HEK293 (cell line): ENCODE data around the gene LARP6.

Source experiments
- CTCF ChIA-PET: fragments of 350-600 bp; formaldehyde crosslinking; extraction: SDS; loops from one replicate; lab custom pipeline; 2021; ENCODE audit warnings: antibody characterized with exemption; lab: Yijun Ruan, JAX
- POLR2A ChIA-PET: fragments of 300-600 bp; formaldehyde crosslinking; extraction: SDS; loops from one replicate; lab custom pipeline; 2020; ENCODE audit warnings: antibody characterized with exemption, inconsistent platforms; lab: Yijun Ruan, JAX
- H3K27ac ChIP-seq: fragments of 200-500 bp; sonication (Bioruptor generic); 2 replicates; pipeline ENCODE4 v1.5.1; 2014; ENCODE audit warnings: low read depth, low read length, control low read depth, inconsistent platforms; ENCODE audit errors: extremely low read depth
- H3K36me3 ChIP-seq, 2 experiments: fragments of 200-500 bp in 1 of 2; sonication (Bioruptor generic) in 1 of 2; 1 replicate in 1 of 2; 2 replicates in 1 of 2; pipeline ENCODE4 v1.5.1; 2014 to 2017; ENCODE audit warnings: inconsistent platforms in 2 of 2, low read length in 2 of 2; ENCODE audit not compliant: control insufficient read depth in 2 of 2, insufficient read depth in 1 of 2
- H3K4me1 ChIP-seq: fragments of 200-500 bp; sonication (Bioruptor generic); 2 replicates; pipeline ENCODE4 v1.5.1; 2014; ENCODE audit warnings: mild to moderate bottlenecking, low read length, inconsistent platforms; ENCODE audit not compliant: control insufficient read depth, insufficient read depth
- H3K4me3 ChIP-seq: 2 replicates; pipeline ENCODE4 v1.5.1; 2011; ENCODE audit warnings: low read depth, mild to moderate bottlenecking, control low read depth, low read length, moderate library complexity
- H3K9me3 ChIP-seq: fragments of 200-500 bp; sonication (Bioruptor generic); 2 replicates; pipeline ENCODE4 v1.5.1; 2014; ENCODE audit warnings: low read depth, low read length, inconsistent platforms; ENCODE audit not compliant: control insufficient read depth, insufficient read depth
- BCL11B ChIP-seq: fragments of 450-650 bp; formaldehyde crosslinking; IDR thresholded peaks from 2 replicates; pipeline ENCODE4 v1.5.1; 2016; ENCODE audit warnings: low read depth, missing biosample characterization, missing genetic modification characterization
- GLI2 ChIP-seq: fragments of 450-650 bp; formaldehyde crosslinking; IDR thresholded peaks from 2 replicates; pipeline ENCODE4; 2017; ENCODE audit warnings: missing biosample characterization, missing genetic modification characterization, low read depth, borderline replicate concordance
- HOXC10 ChIP-seq: sonication (generic); formaldehyde crosslinking; IDR thresholded peaks from 2 replicates; pipeline ENCODE4 v1.8.1; 2023; ENCODE audit warnings: mild to moderate bottlenecking, missing genetic modification reagents
- INSM2 ChIP-seq: fragments of 450-650 bp; formaldehyde crosslinking; IDR thresholded peaks from 2 replicates; pipeline ENCODE4 v1.5.1; 2016; ENCODE audit warnings: missing biosample characterization, missing genetic modification characterization
- KLF8 ChIP-seq: fragments of 450-650 bp; formaldehyde crosslinking; IDR thresholded peaks from 2 replicates; pipeline ENCODE4 v1.5.1; 2016; ENCODE audit warnings: missing biosample characterization, missing genetic modification characterization
- MZF1 ChIP-seq: fragments of 450-650 bp; formaldehyde crosslinking; IDR thresholded peaks from 2 replicates; pipeline ENCODE4 v1.5.1; 2017; ENCODE audit warnings: missing biosample characterization, missing genetic modification characterization, borderline replicate concordance
- OSR2 ChIP-seq: fragments of 450-650 bp; formaldehyde crosslinking; IDR thresholded peaks from 2 replicates; pipeline ENCODE4 v1.5.1; 2016; ENCODE audit warnings: missing biosample characterization, missing genetic modification characterization
- PRDM1 ChIP-seq: fragments of 450-650 bp; formaldehyde crosslinking; IDR thresholded peaks from 2 replicates; pipeline ENCODE4; 2016; ENCODE audit warnings: missing biosample characterization, missing genetic modification characterization
- ZBTB17 ChIP-seq: fragments of 450-650 bp; formaldehyde crosslinking; IDR thresholded peaks from 2 replicates; pipeline ENCODE4 v1.5.1; 2016; ENCODE audit warnings: missing biosample characterization, missing genetic modification characterization
- ZBTB8A ChIP-seq: fragments of 450-650 bp; formaldehyde crosslinking; IDR thresholded peaks from 2 replicates; pipeline ENCODE4 v1.5.1; 2016; ENCODE audit warnings: missing biosample characterization, missing genetic modification characterization
- ZFP41 ChIP-seq: fragments of 450-650 bp; formaldehyde crosslinking; IDR thresholded peaks from 2 replicates; pipeline ENCODE4 v1.5.1; 2016; ENCODE audit warnings: missing biosample characterization, missing genetic modification characterization, borderline replicate concordance
- ZNF121 ChIP-seq: fragments of 450-650 bp; formaldehyde crosslinking; IDR thresholded peaks from 2 replicates; pipeline ENCODE4 v1.5.1; 2016; ENCODE audit warnings: missing biosample characterization, missing genetic modification characterization
- ZNF169 ChIP-seq: fragments of 450-650 bp; formaldehyde crosslinking; IDR thresholded peaks from 2 replicates; pipeline ENCODE4 v1.5.1; 2016; ENCODE audit warnings: missing biosample characterization, missing genetic modification characterization
- ZNF223 ChIP-seq: fragments of 450-650 bp; formaldehyde crosslinking; IDR thresholded peaks from 2 replicates; pipeline ENCODE4 v1.5.1; 2016; ENCODE audit warnings: missing biosample characterization, missing genetic modification characterization
- ZNF335 ChIP-seq: fragments of 450-650 bp; formaldehyde crosslinking; conservative IDR thresholded peaks from 2 replicates; pipeline ENCODE4 v1.5.1; 2016; ENCODE audit warnings: missing biosample characterization, missing genetic modification characterization
- ZNF362 ChIP-seq: fragments of 450-650 bp; formaldehyde crosslinking; IDR thresholded peaks from 2 replicates; pipeline ENCODE4 v1.5.1; 2016; ENCODE audit warnings: missing biosample characterization, missing genetic modification characterization
- ZNF394 ChIP-seq: fragments of 450-650 bp; formaldehyde crosslinking; IDR thresholded peaks from 2 replicates; pipeline ENCODE4 v1.5.1; 2016; ENCODE audit warnings: missing biosample characterization, missing genetic modification characterization, mild to moderate bottlenecking, moderate library complexity, borderline replicate concordance
- ZNF488 ChIP-seq: fragments of 450-650 bp; formaldehyde crosslinking; IDR thresholded peaks from 2 replicates; pipeline ENCODE4 v1.5.1; 2016; ENCODE audit warnings: missing biosample characterization, missing genetic modification characterization
- ZNF571 ChIP-seq: fragments of 450-650 bp; formaldehyde crosslinking; IDR thresholded peaks from 2 replicates; pipeline ENCODE4 v1.5.0; 2017; ENCODE audit warnings: missing biosample characterization, missing genetic modification characterization
- ZNF600 ChIP-seq: fragments of 450-650 bp; formaldehyde crosslinking; IDR thresholded peaks from 2 replicates; pipeline ENCODE4 v1.5.1; 2016; ENCODE audit warnings: missing biosample characterization, missing genetic modification characterization
- ZNF670 ChIP-seq: fragments of 450-650 bp; formaldehyde crosslinking; IDR thresholded peaks from 2 replicates; pipeline ENCODE4 v1.5.1; 2016; ENCODE audit warnings: missing biosample characterization, missing genetic modification characterization, low read depth
- ZSCAN30 ChIP-seq: fragments of 450-650 bp; IDR thresholded peaks from 2 replicates; pipeline ENCODE4 v1.5.1; 2018; ENCODE audit warnings: missing biosample characterization, mild to moderate bottlenecking, missing genetic modification characterization, moderate library complexity
- TF ChIP-seq, protein P1 (sequence below): fragments of 450-650 bp; formaldehyde crosslinking; IDR thresholded peaks from 2 replicates; pipeline ENCODE4 v1.5.0; 2017; ENCODE audit warnings: missing biosample characterization, missing genetic modification characterization, borderline replicate concordance
- TF ChIP-seq, protein P2 (sequence below): fragments of 450-650 bp; formaldehyde crosslinking; IDR thresholded peaks from 2 replicates; pipeline ENCODE4 v1.5.1; 2016; ENCODE audit warnings: missing biosample characterization, missing genetic modification characterization
- TF ChIP-seq, protein P3 (sequence below): fragments of 450-650 bp; formaldehyde crosslinking; IDR thresholded peaks from 2 replicates; pipeline ENCODE4 v1.5.1; 2016; ENCODE audit warnings: missing biosample characterization, missing genetic modification characterization

The LARP6 gene

GRCh38 chr15:70902107-70902506 is 48.1 kb upstream of the LARP6 start (continued):
- no peak; the same call in 1 of the 2 replicates for TF ChIP-seq ZNF394 (tag by site-specific recombination)
- TF ChIP-seq ZNF600 (tag by site-specific recombination): peak; percentile 67
- no peak for TF ChIP-seq ZNF670 (tag by site-specific recombination)
- no peak for TF ChIP-seq ZSCAN30 (tag by site-specific recombination)
- TF ChIP-seq OSR2 (tag by site-specific recombination): no peak; the same call in 1 of the 2 replicates
- no peak for TF ChIP-seq GLI2 (tag by site-specific recombination)
- TF ChIP-seq KLF8 (tag by site-specific recombination): no peak
- TF ChIP-seq, protein P1, sequence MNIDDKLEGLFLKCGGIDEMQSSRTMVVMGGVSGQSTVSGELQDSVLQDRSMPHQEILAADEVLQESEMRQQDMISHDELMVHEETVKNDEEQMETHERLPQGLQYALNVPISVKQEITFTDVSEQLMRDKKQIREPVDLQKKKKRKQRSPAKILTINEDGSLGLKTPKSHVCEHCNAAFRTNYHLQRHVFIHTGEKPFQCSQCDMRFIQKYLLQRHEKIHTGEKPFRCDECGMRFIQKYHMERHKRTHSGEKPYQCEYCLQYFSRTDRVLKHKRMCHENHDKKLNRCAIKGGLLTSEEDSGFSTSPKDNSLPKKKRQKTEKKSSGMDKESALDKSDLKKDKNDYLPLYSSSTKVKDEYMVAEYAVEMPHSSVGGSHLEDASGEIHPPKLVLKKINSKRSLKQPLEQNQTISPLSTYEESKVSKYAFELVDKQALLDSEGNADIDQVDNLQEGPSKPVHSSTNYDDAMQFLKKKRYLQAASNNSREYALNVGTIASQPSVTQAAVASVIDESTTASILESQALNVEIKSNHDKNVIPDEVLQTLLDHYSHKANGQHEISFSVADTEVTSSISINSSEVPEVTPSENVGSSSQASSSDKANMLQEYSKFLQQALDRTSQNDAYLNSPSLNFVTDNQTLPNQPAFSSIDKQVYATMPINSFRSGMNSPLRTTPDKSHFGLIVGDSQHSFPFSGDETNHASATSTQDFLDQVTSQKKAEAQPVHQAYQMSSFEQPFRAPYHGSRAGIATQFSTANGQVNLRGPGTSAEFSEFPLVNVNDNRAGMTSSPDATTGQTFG (tag by site-specific recombination): no peak
- TF ChIP-seq ZNF335: peak; percentile 70
- no peak for TF ChIP-seq ZNF169 (tag by site-specific recombination)
- no peak for TF ChIP-seq ZNF488
- no peak for TF ChIP-seq ZNF362
- TF ChIP-seq BCL11B (tag by site-specific recombination): no peak
- TF ChIP-seq MZF1 (tag by site-specific recombination): no peak
- no peak for TF ChIP-seq ZBTB8A (tag by site-specific recombination)
- TF ChIP-seq ZNF571 (tag by site-specific recombination): no peak
- TF ChIP-seq ZFP41 (tag by site-specific recombination): no peak
- no peak for TF ChIP-seq ZNF121

- Histone ChIP-seq H3K4me1 (peaks cover 13% of the 10 kb centered on the region; the same call in 1 of the 2 replicates), H3K4me3 (peak overlapping the region; percentile 90), H3K27ac (peak overlapping the region; percentile 27; the same call in 1 of the 2 replicates), H3K9me3 (no peaks in the 10 kb centered on the region), H3K36me3 (peaks cover 0 to 5% of the 10 kb centered on the region in 2 experiments; a peak in 1 of 3 replicates)
- POLR2A ChIA-PET: interaction anchor here (1.0 to 1.3 kb wide), 2 partner anchors 14 to 25 kb away, joined by 4 to 5 read pairs; no protein-coding TSS in a partner anchor
- CTCF ChIA-PET: interaction anchor here (0.5 to 1.4 kb wide), 8 partner anchors 13 to 846 kb away, joined by 3 to 5 read pairs (median 3); no protein-coding TSS in a partner anchor
- TF ChIP-seq ZNF571 (tag by site-specific recombination) (no peak), ZNF223 (tag by site-specific recombination) (no peak), PRDM1 (tag by site-specific recombination) (peak; percentile 57), HOXC10 (CRISPR knock-in tag) (no peak), INSM2 (tag by site-specific recombination) (0 out of 2 replicates have a peak, but pooled peaks have one; percentile 20), ZBTB17 (peak; percentile 79)
- TF ChIP-seq, protein P2, sequence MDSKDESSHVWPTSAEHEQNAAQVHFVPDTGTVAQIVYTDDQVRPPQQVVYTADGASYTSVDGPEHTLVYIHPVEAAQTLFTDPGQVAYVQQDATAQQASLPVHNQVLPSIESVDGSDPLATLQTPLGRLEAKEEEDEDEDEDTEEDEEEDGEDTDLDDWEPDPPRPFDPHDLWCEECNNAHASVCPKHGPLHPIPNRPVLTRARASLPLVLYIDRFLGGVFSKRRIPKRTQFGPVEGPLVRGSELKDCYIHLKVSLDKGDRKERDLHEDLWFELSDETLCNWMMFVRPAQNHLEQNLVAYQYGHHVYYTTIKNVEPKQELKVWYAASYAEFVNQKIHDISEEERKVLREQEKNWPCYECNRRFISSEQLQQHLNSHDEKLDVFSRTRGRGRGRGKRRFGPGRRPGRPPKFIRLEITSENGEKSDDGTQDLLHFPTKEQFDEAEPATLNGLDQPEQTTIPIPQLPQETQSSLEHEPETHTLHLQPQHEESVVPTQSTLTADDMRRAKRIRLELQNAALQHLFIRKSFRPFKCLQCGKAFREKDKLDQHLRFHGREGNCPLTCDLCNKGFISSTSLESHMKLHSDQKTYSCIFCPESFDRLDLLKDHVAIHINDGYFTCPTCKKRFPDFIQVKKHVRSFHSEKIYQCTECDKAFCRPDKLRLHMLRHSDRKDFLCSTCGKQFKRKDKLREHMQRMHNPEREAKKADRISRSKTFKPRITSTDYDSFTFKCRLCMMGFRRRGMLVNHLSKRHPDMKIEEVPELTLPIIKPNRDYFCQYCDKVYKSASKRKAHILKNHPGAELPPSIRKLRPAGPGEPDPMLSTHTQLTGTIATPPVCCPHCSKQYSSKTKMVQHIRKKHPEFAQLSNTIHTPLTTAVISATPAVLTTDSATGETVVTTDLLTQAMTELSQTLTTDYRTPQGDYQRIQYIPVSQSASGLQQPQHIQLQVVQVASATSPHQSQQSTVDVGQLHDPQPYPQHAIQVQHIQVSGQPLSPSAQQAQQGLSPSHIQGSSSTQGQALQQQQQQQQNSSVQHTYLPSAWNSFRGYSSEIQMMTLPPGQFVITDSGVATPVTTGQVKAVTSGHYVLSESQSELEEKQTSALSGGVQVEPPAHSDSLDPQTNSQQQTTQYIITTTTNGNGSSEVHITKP (tag by site-specific recombination): peak; percentile 61
- TF ChIP-seq, protein P3, sequence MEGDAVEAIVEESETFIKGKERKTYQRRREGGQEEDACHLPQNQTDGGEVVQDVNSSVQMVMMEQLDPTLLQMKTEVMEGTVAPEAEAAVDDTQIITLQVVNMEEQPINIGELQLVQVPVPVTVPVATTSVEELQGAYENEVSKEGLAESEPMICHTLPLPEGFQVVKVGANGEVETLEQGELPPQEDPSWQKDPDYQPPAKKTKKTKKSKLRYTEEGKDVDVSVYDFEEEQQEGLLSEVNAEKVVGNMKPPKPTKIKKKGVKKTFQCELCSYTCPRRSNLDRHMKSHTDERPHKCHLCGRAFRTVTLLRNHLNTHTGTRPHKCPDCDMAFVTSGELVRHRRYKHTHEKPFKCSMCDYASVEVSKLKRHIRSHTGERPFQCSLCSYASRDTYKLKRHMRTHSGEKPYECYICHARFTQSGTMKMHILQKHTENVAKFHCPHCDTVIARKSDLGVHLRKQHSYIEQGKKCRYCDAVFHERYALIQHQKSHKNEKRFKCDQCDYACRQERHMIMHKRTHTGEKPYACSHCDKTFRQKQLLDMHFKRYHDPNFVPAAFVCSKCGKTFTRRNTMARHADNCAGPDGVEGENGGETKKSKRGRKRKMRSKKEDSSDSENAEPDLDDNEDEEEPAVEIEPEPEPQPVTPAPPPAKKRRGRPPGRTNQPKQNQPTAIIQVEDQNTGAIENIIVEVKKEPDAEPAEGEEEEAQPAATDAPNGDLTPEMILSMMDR (tag by site-specific recombination): peak; percentile 82
These were observed 39.1 kb upstream of the LARP6 start for GRCh38 chr15:70892912-70893560.
